Stimulated activated CD4-positive, alpha-beta T cell treated with anti-CD3 and anti-CD28 coated beads, Interleukin-4, amount 100 ng/mL, for 48 hours (primary cell): ENCODE results near the gene DLL3.
A peak's percentile ranks its signal among the peaks of the same experiment; 100 is the strongest.

ENCODE experiments used
- DNase-seq, 2 donors: peaks; one replicate each; pipeline ENCODE4 v3.0.0-alpha.2; 2020; ENCODE audit warnings: low read depth in 2 of 2

Gene DLL3

DNA sequence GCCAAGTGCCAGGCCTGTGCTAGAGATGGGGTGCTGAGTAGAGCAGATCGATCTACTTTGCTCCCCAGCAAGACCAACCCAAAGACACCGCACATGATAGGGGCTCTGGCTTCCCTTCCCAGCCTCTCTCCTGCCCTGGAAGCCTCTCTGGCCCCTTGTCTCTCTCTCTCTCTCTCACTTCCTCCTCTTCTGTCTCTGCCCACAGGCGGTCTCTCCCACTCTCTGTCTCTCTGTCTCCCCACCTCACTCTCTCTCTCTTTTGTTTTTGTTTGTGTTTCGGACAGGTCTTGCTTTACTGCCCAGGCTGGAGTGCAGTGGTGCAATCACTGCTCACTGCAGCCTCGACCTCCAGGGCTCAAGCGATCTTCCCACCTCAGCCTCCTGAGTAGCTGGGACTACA lies 17.5 kb downstream of the DLL3 start:
- DNase-seq = no peak

DNA sequence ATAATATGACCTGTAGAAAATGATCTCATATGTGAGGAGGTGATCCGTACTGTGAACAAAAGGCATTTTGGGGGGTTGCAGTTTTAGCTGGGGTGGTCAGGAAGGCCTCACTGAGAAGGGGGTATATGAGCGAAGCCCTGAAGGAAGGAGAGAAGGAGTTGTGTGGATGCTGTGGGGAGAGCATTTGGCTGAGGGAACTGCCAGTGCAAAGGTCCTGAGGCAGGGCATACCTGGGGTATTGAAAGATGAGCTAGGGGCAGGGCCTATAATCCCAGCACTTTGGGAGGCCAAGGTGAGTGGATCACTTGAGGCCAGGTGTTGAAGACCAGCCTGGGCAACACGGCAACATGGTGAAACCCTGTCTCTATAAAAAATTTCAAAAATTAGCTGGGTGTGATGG lies 18.7 kb downstream of the DLL3 start:
- no peak for DNase-seq

DNA sequence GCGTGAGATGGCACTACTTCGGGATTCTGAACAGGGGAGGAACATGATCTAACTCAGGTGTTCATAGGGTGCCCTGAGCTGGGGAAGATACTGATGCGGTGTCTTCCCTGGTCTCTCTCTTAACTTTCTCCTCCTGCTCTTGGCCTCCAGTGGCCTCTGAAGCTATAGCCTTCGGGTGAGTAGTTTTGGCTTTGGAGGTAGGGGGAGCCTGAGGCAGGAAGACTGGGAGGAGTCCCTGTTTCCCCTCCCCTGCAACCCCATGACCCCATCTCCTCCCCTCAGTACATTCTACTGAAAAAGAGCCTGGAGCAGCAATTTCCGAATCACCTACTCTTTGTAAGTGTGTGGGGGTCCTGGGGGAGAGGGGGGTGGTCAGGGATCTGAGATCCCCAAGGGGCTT lies 19.7 kb downstream of the DLL3 start:
- DNase-seq = no peak

DNA sequence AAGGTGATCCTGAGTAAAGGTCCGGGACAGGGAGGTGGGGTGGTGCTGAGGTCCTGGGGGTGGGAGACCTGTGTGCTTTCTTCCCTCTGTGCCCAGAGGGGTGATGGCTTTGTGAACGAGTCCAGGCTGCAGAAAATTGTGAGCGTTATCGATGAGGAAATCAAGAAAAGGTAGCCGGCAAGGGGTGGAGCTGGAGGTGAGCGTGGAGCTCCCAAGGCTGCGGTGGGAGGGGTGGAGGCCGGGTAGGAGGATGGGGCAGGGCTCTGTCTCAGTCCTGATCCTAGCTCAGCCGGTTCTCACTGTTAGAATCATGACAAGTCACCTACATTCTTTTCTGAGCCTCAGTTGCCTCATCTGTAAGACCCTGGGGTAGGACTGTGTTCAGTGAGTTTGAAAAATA lies 20.2 kb downstream of the DLL3 start:
- DNase-seq = no peak

DNA sequence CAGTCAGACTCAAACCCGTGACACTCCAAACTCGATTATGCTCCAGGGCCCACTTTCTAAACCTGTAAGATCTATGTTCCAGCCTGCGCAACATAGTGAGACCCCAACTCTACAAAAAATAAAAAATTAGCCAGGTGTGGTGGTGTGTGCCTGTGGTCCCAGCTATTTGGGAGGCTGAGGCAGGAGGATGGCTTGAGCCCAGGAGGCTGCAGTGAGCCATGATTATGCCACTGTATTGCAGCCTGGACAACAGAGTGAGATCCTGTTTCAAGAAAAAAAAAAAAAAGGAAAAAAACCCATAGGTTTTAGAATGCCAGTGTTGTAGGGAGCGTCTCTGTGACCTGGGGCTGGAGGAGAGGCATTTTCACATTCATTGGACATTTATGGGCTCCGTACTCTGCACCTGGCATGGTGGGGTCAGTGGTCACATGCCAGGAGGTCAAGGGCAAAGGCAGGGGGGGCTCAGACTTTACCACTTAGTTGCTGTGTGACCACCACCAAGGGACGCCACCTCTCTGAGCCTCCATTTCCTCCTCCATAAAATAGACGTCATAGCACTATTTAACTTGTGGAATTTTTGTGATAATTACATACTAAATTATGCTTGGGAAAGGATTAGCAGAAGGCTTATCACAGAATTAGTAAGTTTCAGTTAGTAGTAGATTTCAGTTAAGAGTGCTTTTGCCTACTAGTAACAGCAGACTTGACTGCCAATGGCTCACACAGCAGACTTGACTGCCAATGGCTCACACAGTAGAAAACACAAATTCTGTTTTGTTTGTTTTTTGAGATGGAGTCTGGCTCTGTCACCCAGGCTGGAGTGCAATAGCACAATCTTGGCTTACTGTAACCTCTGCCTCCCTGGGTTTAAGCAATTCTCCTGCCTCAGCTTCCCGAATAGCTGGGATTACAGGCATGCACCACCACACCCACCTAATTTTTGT lies 22.1 kb downstream of the DLL3 start:
- no peak for DNase-seq

DNA sequence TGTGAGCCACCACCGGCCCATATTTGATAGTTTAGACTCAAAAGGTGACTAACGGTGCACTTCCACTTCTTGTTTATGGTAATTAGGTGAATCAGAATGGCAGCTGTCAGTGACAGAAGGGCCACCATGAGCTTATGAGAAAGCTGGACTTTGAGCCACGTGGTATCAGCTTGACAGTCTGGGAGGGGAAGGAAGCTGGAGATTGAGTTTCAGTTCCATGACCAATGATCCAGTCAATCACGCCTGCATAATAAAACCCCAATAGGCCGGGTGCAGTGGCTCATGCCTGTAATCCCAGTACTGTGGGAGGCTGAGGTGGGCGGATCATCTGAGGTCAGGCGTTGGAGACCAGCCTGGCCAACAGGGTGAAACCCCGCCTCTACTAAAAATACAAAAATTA lies 25.7 kb downstream of the DLL3 start:
- no peak for DNase-seq

DNA sequence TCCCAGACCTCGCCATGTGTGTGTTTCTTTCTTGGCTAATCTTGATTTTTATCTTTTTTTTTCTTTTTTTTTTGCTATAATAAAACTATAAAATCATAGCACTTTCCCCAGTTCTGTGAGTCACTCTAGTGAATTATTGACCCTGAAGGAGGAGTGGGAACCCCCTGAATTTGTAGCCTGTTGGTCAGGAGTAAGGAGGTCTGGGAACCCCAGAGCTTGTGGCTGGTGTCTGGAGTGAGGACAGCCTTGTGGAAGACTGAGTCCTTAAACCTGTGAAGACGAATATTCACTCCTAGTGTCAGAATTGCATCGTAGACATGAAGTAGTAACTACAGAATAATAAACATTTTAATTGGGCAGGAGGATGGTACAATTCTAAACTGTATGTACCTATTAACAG lies 26.5 kb downstream of the DLL3 start:
- DNase-seq = no peak

DNA sequence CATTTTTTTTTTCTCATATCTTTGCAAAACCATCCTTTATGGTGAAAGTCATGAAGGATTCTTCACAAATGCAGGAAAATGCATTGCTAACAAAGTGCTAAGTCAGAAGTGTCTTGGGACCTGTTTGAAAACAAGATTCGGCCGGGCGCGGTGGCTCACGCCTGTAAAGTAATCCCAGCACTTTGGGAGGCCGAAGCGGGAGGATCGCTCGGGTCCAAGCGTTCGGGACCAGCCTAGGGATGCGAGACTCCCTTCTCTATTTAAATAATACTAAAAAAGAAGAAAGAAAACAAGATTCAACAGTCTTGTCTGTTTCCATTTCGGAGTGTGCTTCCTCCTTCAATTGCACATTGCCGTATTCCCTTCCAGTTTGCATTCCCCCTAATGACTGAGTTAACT lies 33.1 kb downstream of the DLL3 start:
- DNase-seq = no peak

DNA sequence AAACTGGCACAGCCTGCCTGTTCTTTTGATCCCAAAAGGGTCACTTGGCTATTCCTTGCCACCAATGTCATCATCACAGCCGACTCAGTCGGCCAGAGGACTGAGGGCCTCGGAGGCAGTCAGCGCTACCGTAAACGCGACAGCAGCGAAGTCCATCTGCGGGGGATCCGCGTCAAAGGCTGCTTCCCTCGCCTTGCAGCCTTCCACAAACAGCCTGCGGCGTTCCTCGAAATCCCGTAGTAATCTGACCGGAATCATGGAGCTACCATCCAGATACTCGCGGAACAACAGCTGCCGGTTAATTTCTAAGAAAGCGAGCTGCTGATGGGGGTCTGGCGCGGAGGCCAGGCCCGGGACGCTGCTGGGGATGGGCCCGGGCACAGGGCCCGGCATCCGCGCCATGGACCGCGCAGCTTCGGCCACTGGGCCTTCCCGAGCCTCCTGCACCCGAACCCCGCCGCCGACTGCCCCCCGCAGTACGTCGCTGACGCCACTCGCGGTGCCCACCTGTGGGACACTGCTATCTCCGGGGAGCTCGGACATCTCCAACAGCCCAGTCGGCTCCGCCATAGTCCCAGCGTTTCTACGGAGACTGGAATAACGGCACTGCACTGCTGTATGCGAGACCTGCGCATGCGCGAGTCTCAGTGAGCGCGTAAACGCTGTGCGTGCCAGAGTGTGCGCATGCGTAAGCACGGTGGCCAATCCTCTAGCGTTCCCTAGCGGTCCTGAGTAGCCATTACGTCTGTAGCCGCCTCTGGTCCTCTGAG lies 33.7 kb downstream of the DLL3 start, which contains the start of gene EID2B:
TSS of gene EID2B (minus strand) at position 620 of the 770 bp plus-strand sequence. CDS start at position 570, 50 bp downstream.
- peak; percentile 92 to 93 for DNase-seq

DNA sequence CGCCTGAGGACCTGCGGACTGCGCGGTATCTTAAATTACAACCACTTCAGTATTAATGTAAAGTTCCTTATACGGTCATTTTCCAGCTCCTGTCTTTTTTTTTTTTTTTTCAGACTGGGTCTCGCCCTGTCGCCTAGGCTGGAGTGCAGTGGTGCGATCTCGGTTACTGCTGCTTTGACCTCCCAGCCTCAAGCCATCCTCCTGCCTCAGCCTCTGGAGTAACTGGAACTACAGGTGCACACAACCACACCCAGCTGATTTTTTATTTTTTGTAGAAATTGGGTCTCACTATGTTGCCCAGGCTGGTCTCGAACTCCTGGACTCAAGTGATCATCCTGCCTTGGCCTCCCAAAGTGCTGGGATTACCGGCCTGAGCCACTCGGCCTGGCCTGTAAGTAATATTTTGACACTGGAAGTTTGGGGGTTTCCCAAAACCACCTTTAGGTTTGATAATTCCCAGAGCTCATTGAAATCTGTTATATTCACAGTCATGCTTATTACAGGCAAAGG lies 34.3 kb downstream of the DLL3 start:
- no peak for DNase-seq

DNA sequence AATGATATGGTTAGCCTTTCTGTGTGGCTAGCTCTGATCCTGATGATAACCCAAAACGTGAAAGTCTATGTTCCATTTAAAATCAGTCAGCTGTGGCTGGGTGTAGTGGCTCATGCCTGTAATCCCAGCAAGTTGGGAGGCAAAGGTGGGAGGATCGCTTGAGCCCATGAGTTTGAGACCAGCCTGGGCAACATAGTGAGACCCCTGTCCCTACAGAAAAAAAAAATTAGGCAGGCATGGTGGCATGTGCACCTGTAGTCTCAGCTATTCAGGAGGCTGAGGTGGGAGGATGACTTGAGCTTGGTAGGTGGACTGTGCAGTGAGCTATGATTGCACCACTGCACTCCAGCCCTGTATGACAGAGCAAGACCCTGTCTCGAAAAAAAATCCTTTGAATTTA lies 35.0 kb downstream of the DLL3 start:
- DNase-seq = no peak

DNA sequence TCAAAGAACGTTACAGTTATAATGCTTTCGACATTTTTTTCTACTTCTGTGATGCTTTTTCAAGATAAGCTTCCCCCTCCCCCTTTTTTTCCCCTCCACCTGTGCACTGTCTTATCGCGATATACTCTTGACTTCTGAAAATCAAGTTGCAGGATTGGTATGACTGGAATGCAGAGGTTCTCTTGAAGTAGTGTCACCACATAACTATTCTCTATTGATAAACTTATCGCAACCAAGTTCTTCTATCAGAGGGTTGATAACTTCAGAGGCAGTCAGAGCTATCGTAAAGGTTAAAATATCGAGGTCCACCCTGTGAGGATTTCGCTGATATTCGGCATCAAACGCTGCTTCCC lies 40.4 kb downstream of the DLL3 start:
- DNase-seq = no peak

DNA sequence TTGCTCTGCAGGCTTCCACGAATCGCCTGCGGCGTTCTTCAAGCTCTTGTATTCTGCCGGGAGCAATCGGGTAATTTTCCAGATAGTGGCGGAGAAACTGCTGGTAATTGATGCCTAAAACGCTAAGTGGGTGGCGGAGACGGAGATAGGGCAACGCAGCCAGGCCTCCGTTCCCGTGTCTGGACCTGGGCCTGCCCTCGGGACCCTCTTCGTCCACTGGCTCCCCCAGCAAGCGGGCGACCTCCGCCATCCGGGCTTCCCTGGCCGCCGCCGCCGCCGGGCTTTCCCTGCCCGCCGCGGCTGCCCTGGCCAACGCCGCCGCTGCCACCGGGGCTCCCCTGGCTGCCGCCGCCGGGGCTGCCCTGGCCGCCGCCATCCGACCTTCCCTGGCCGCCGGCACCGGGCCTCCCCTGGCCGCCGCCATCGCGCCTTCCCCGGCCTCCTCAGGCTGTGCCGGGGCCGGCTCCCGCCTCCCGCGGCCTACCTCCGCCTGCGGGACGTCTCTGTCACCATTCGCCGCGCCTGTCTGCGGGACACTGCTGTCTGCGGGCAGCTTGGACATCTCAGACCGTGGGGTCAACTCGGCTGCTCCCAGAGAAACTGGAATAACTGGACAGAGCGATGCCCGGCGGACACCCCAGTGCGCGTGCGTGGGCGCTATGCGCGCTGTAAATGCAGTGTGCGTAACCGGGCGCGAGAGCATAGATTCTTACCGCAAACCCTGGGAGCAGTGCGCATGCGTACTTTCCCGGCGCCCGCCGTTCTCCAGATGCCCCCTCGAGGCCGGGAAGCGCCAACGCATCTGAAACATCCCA lies 41.0 kb downstream of the DLL3 start, which contains the start of gene EID2:
TSS of gene EID2 (minus strand) at position 644 of the 815 bp plus-strand sequence. CDS start at position 562, 82 bp downstream.
- DNase-seq = peak; percentile 93 to 96

DNA sequence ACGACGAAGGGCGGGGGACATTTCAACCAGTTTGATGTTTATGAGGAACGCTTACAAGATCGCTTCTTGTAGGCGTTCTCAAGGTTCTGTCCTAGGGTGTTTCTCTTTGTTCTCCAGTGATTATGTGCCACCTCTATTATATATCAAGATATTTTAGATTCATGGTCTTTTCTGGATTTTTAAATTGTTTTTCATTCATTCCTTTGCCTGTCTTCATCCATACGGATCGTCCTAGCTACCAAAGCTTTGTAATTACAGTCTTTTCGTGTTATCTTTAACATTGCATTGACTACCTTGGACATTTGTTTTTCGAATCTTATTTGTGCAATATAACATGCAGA lies 41.6 kb downstream of the DLL3 start:
- DNase-seq = no peak

DNA sequence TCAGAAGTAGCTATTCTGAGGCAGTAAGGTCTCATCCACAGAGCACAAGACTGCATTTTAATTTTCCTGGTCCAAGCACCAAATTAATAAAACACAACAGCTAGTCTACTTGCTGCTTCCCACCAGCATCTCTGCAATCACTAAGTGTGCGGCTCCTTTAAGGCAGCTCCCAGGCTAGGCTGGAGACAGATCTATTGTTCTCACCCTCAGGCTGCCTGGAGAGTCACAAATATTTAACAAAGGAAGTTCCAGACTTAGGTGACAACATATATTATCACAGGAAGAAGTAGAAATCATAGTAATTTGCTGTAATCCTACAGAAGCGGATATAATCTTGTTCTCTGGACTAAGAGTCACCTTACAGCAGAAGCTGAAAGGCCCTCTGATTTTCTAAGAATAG lies 43.5 kb downstream of the DLL3 start:
- no peak for DNase-seq

DNA sequence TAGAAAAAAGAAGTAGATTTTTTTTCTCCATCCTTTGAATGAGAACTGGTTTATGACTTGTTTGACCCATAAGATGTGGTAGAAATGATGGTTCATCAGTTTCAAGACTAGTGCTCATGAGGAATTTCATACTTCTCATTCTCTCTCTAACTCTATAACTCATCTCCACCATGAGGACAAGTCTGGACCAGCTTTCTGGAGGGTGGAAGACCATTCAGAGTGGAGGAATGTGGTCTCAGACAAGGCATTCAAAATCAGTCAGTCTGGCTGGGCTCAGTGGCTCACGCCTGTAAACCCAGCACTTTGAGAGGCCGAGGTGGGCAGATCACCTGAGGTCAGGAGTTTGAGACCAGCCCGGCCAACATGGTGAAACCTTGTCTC lies 44.7 kb downstream of the DLL3 start:
- no peak for DNase-seq

DNA sequence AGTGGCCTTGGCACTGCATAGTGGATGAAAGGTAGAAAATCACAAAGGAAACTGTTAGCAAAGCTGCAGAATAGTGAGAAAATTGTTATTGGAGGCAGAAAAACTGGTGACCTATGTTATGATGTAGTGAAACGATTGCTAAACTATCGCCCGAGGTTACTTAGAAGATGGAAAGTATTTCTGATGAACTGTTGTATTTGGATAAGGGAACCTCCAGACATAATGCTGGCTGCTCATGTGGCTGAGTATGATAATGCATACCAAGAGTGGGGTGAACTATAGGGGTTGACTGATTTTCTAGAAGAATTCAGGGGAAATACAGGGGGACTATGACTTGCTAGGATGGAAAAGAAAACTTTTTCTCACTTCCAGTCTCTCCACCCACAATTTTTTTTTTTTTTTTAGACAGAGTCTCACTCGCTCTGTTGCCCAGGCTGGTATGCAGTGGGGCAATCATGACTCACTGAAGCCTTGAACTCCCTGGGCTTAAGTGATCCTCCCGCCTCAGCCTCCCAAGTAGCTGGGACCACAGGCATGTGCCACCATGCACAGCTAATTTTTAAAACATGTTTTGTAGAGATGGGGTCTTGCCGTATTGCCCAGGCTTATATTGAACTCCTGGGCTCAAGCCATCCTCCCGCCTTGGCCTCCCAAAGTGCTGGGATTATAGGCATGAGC lies 45.6 kb downstream of the DLL3 start:
- DNase-seq = no peak

DNA sequence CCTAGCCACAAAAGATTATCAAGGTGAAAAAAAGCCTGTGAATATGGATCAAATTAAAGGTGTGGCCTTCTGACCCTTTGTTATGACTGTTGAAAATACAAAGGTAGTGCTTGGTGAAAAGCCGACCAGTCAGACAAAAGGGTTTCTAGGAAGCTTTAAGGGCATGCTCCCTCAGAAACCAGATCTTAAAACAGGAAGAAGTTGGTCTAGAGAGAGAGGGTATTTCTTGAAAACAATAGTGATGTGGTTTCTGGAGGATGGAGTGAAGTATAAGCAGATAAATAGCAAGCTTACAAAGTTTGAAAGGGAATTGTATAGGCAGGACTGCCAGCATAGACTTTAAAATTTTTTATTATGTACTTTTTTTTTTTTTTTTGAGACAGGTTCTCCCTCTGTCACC lies 46.2 kb downstream of the DLL3 start:
- DNase-seq = no peak

DNA sequence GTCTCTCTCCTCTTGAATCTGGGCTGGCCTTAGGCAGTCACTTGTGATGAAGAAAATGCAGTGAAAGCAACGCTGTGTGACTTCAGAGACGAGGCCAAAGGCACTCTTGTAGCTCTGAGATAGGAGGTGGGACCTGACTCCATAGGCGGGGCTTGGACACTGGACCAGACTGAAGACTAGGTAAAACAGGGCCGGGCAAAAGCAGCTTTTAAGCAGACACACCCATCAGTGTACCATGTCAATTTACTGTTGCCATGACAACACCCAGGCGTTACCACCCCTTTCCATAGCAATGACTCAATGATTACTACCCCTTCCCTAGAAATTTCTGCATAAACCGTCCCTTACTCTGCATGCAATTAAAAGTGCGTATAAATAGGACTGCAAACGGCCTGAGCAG lies 47.9 kb downstream of the DLL3 start:
- no peak for DNase-seq

DNA sequence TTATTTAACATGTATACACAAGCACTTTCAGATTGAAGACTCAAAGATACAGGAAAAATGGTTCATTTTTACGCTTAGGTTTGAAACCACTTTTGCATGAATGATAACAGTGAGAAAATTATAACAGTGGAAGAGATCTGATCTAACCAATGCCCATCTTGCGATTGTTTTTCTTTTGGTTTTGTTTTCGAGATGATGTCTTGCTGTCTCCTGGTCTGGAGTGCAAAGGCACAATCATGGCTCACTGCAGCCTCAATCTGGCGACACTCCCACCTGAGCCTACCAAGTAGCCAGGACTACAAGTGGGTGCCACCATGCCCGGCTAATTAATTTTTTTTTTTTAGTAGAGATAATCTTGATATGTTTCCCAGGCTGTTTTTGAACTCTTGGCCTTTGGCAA lies 51.5 kb downstream of the DLL3 start:
- no peak for DNase-seq

DNA sequence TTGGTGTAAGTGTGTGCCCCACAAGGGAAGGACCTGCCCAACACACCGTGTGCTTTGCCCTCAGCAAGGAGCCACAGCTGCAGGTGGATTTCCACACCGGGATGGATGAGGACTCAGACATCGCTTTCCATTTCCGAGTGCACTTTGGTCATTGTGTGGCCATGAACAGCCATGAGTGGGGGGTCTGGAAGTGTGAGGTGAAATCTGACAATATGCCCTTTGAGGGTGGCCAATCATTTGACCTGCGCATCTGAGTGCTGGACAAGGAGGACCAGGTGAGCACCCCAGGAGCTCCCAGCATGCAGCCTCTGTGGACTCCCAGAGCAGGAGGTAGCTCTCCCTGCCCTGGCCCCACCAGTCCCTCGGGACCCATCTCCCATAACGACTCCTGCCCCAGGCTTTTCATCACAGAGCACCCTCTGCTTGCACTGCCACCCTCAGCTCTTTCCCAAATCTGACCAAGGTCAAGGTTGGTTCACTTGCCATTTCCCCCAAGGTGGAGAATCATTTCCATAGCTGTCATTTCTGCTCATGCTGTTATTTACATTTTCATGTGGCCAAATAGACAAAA lies 54.4 kb downstream of the DLL3 start:
- no peak for DNase-seq
